ENCODE data around the gene POU2AF3.
A peak's percentile ranks its signal among the peaks of the same experiment; 100 is the strongest.
"Not testable (repeated sequence)": the region's sequence is repeated elsewhere in the genome, so short reads cannot be mapped to it uniquely, and the experiment has no call there.

The POU2AF3 gene

DNA sequence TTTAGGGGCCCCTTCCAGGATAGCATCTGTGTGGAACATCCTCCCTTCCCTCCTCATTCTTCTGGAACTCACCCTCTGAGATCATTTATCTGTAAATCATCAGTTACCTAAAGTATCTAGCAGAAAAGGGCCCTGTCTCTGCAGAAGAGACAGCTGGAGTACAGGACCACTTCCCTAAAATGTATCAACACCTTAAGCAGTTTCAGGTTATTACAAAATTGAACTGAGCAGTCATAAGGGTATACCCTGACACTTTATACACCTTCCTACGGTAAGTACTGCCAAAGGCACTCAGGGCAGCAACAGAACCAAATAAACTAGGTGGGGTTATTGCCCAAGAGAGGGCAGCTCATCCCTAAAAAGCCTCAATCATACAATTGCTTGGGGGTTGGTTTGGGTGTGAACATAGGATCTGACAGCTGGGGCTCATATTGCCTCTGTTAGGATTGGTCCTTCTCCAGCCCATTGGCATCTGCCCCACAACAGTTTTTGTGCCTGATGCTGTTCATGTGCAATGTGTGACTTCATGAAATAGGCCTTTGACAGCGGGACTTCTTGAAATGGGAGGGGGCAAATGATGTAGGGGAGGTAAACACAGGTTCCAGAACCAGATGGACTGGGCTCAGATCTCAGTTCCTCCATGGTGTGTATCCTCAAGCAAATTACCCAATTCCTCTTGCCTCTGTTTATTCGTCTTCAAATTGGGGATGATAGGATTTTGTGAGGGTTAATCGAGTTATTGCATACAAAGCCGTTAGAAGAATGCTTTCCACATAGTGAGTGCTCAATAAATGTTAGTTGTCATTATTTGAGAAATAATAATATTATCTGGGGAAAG, 2.9 kb downstream of the POU2AF3 start:
- no peak for DNase-seq (ENCODE audit: low spot score)

DNA sequence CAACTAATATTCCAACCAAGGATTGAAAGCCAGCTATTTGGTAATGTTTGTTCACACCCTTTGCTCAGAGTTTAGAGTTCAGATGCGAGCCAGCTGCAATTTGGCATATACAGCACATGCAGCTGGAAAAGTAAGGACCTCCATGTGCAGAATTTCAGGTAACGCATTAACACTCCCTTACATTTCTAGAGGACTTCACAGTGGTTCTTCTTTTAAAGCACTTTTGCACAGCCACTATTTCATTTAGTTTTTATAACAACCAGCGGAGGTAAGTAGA, 3.4 kb downstream of the POU2AF3 start:
- DNase-seq (ENCODE audit: low spot score): no peak

DNA sequence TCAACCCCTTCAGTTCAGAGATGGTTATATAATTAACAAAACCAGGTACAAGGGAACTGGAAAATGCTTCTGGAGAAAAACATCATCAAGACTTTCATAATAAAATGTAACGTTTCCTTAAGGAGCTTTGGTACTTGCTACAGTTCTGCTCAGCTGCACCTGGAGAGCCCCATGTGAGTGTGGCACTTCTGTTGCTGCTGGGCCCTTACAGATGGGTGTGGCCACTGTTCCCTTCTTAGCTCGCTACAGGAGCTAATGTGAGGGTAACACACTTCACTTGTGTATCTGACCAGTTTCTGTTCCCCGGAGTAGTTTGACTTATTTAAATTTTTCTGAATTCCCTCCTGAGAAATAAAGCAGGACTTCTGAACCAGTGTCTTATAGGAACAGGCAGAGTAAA, 4.0 kb downstream of the POU2AF3 start:
- no peak for DNase-seq (ENCODE audit: low spot score)

DNA sequence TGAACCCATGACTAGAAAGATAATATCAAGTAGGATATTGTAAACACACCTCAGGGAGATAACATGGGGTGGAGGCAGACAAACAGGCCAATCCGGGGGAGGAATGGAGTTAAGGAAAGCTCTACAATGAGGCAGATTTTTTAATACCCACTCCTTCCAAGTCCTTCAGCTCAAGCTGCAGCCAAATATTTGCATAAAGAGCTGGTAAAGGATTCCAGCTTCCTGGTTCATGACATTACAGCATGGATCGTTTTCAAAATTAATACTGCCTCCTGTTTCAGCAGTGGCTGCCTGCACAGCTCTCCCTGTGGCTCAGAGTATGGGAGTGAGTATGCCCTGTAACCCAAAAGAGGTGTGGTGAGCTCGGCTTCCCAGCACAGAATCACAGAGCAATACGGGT, 5.1 kb downstream of the POU2AF3 start:
- DNase-seq (ENCODE audit: low spot score): no peak

DNA sequence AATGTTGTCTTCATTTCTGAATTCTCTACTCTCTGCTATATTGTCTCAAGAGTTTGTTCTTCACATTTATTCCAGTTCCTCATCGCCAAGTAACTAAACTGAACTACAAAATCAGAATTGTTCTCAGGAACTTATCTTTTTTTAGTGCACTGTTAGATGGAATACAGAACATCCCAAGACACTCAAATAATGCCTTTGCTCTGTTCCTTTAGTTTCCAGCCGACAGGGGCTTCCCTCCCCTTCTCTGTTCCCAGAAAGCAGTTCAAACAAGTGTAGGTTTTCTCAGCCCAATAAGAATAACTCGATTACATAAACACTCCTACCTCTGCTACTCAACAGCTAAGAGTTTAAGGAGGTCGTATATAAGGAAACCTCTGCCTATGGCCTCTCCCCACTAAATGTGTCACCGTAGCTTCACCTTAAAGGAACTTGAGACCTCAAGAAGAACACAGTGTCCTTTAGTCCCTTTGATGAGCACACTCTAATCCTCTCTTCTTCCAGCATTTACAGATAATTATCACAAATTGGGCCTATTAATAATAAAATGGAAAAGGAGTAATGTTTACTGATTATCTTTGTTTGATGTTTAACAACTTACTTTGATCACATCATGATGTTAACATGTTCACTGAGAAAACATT, 6.9 kb downstream of the POU2AF3 start:
- DNase-seq (ENCODE audit: low spot score): no peak

DNA sequence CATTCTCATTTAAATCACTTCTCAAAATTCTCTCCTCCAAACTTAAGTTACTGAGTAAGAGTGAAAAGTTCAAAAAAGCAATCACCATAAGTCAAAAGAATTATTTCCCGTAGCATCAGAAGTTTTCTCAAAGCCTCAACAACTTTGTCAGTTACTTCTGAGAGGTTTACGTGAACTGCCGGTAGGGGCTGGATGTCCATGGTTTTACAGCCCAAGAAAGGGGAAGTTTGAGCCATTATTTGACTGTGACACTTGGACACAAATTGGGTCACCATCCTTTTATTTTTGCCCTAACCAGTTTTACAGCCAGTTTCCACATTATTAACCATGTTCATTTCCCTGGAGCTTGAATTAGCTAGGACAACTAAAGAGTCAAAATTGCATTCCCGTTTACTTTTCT, 7.5 kb downstream of the POU2AF3 start:
- no peak for DNase-seq (ENCODE audit: low spot score)

DNA sequence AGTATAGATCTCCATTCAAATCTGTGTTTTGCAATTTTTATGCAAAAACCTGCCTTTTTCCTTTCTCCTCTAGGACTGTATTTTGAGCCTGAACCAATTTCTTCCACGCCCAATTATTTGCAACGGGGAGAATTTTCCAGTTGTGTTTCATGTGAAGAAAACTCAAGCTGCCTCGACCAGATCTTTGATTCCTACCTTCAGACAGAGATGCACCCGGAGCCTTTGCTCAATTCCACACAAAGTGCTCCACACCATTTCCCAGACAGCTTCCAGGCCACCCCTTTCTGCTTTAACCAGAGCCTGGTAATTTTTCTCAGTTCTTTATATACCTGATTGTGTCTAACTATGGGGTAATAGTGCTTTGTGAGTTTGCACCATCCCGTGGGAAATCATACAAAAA, 8.0 kb downstream of the POU2AF3 start:
- DNase-seq (ENCODE audit: low spot score): no peak

DNA sequence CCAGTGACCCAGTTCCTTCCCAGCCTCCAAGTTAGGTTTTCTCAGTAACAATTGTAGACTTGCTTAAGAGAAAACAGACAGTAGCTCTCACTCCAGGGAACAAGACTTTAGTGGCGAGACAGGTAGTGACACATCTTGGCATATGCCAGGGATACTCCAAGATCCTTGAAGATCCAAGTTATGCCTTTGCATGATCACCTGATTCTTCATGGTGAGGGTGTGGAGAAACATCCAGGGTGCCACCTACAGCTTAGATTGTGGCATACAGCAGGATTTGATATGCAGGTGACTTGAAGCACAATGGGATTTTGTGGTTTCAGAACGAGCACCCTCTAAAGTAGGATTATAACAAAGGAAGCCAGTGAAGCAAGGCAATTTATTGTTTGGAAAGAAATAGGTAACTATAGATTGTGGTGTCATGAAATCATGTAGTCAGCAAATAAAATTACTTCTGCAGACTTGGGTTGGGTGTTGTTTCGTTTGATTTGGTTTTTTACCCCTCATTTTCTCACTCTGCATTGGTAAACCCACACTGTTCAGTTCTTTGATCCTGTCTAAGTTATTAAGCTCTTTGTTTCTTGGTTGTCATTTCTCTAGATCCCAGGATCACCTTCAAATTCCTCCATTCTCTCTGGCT, 9.2 kb downstream of the POU2AF3 start:
- no peak for DNase-seq (ENCODE audit: low spot score)

DNA sequence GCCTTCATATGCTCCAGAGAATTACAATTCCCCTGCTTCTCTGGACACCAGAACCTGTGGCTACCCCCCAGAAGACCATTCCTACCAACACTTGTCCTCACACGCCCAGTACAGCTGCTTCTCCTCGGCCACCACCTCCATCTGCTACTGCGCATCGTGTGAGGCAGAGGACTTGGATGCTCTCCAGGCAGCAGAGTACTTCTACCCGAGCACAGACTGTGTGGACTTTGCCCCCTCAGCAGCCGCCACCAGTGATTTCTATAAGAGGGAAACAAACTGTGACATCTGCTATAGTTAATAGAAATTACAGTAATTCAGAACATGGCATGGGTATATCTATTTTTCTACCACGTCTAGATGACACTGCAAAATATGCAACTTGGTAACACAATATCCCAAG, 9.8 kb downstream of the POU2AF3 start:
- no peak for DNase-seq (ENCODE audit: low spot score)

GRCh38 chr11:111309215-111309915, 11.0 kb downstream of the POU2AF3 start:
- no peak for DNase-seq (ENCODE audit: low spot score)

GRCh38 chr11:111310088-111310487, 11.7 kb downstream of the POU2AF3 start:
- DNase-seq (ENCODE audit: low spot score): no peak

DNA sequence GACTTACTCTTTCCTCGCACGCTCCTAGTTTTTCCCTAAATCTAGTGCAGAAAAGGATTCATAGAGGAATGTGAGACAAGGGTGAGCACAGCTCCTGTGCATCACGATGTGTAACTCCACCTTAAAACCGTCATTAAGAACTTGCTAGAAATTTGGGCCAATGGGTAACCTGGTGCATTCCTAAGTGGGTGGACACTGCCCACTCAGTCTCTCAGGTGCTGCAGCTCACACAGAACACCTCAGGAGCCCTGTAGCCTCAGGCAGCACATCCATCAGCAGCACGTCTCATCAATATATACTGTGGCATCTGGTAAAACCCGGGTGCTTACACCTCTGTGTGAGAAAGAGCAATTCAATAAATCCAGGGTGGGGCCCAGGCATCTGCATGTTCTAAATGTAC, 12.4 kb downstream of the POU2AF3 start:
- DNase-seq (ENCODE audit: low spot score): no peak

DNA sequence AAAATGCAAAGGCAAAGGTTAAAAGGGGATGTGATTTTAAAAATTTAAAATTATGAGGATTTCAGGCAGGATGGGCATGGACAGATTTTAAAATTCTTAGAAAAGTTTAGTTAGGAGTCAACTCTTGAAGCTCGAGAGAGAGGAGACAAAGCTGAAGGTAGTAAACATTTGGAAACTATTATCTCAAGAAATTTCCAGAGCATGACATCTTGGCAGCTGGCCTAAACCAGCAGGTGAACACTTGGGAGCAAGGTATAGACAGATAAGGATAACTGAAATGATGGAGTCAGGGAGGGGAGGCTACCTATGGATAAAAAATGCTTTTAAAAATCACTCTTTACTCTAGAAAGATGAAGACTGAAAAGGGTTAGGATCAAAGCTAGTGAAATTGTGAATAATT, 13.7 kb downstream of the POU2AF3 start:
- no peak for DNase-seq (ENCODE audit: low spot score)

GRCh38 chr11:111319296-111319695, 20.9 kb downstream of the POU2AF3 start:
- no peak for DNase-seq (ENCODE audit: low spot score)

DNA sequence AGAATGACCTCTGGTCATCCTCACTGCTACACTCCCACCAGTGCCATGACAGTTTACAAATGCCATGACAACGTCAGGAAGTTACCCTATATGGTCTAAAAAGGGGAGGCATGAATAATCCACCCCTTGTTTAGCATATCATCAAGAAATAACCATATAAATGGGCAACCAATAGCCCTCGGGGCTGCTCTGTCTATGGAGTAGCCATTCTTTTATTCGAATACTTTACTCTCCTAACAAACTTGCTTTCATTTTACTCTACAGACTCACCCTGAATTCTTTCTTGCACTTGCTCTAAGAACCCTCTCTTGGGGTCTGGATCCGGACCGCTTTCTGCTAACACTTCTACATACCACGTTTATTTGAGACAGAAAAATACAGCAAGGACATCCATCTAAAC, 21.9 kb downstream of the POU2AF3 start:
- DNase-seq (ENCODE audit: low spot score): not testable (repeated sequence)

DNA sequence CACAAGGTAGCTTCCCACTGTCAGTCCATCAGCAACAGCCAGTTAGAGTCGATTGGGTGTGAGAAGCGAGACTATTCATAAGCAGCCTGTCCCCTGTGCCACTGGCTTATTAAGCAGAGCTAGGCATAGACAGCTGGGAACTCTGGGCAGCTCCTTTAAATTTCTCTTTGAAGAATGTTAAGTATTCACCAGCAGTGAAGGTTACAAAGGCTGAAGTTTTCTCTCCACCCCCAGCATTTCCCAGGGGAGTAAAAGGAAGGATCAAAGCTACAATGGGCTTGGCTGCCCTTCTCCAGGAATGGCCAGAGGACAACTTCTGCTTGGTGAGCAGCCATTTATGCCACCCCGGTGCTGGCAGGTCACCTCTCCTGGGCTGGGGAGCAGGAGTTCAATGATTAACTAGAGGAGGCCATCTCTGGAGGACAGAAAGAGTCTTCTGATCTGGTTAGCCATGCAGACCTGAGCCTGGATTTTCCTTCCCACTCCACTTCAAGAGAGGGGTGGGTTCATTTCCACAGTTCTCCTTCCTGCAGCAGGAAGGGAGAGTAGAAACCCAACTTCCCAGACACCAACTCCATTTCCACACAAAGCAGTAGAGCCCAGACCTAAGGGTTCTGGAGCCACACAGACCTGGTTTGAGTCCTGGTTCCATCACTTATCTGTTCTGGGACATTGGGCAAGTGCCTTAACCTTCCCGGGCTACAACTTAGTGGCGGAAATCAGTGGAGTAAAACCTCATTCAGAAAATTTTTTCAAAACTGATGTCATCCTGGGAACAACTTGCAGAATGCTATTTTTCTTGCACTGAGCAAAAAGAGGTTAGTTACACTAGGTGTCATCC, 22.6 kb downstream of the POU2AF3 start:
- DNase-seq (ENCODE audit: low spot score): no peak

DNA sequence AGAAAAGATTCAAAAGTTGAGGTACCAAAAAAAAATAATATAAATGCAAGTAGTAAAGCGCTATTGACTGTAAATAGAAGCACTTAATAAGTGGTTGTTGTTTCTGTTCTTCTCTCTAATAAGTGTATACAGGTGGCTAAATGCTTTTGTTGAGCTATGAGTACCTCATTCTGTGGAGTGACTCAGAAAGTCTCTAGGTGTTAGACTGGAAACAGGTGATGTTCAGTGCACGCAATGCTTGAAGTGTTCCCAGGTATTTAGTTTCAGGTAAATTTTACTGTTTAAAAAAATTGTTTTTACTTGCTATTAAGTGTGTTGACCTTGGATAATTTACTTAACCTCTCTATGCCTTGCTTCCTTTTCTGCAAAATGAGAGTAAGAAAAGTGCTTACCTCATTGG, 24.2 kb downstream of the POU2AF3 start:
- no peak for DNase-seq (ENCODE audit: low spot score)

GRCh38 chr11:111324277-111324720, 26.0 kb downstream of the POU2AF3 start:
- peak; percentile 44 for DNase-seq (ENCODE audit: low spot score)

GRCh38 chr11:111325259-111325658, 26.9 kb downstream of the POU2AF3 start:
- no peak for DNase-seq (ENCODE audit: low spot score)

- no peak for DNase-seq (ENCODE audit: low spot score)
These were observed 28.5 kb downstream of the POU2AF3 start for GRCh38 chr11:111326824-111327223.

GRCh38 chr11:111327908-111328624, 29.7 kb downstream of the POU2AF3 start:
- no peak for DNase-seq (ENCODE audit: low spot score)

Data from AG08395 (cell line).